Thyroid gland (tissue), 4 donors: ENCODE results near the gene LRRC18.

Experiments
- CTCF ChIP-seq, 6 experiments: fragments of 200-600 bp in 3 of 6; fragments of 450-650 bp in 3 of 6; sonication (generic) in 3 of 6; IDR thresholded peaks; one replicate each; pipeline ENCODE4 v1.5.1; 2016 to 2019; ENCODE audit warnings: antibody characterized with exemption in 6 of 6, mild to moderate bottlenecking in 2 of 6, inconsistent platforms in 1 of 6, moderate library complexity in 1 of 6
- POLR2A ChIP-seq, 2 donors: fragments of 450-650 bp; IDR thresholded peaks; one replicate each; pipeline ENCODE4 v1.6.1; 2017; ENCODE audit warnings: antibody characterized with exemption in 2 of 2, mild to moderate bottlenecking in 2 of 2, moderate library complexity in 1 of 2

- TF ChIP-seq CTCF (IDR thresholded peaks at IDR 0.05) (no peak), POLR2A (IDR thresholded peaks at IDR 0.05) (no peak)
These were observed 38.7 kb upstream of the LRRC18 start for GRCh38 chr10:48978318-48978717.
